GM12891 (cell line): ENCODE measurements around the gene MYL9.

Source experiments
- PAX5 ChIP-seq: IDR thresholded peaks from 2 replicates; pipeline ENCODE4 v1.6.1; 2011; ENCODE audit warnings: low read length, moderate library complexity, mild to moderate bottlenecking; ENCODE audit not compliant: insufficient read depth, severe bottlenecking
- POLR2A ChIP-seq: IDR thresholded peaks from 2 replicates; pipeline ENCODE4 v1.6.1; 2011; ENCODE audit warnings: low read depth, low read length, control low read depth
- POLR2AphosphoS5 ChIP-seq: IDR thresholded peaks from 2 replicates; pipeline ENCODE4 v1.6.1; 2011; ENCODE audit warnings: low read depth, low read length, control low read depth
- POU2F2 ChIP-seq: IDR thresholded peaks from 2 replicates; pipeline ENCODE4 v1.6.1; 2011; ENCODE audit warnings: low read depth, mild to moderate bottlenecking, control low read depth, low read length, moderate library complexity
- TAF1 ChIP-seq: IDR thresholded peaks from 2 replicates; pipeline ENCODE4 v1.6.1; 2011; ENCODE audit warnings: low read depth, low read length, control low read depth

- TF ChIP-seq POLR2A (0 out of 2 replicates have a peak, but pooled peaks have one; percentile 30), TAF1 (no peak), POLR2AphosphoS5 (peak; percentile 51; the same call in 1 of the 2 replicates), PAX5 (no peak), POU2F2 (no peak)
Measured at GRCh38 chr20:36582322-36582721, 41.0 kb downstream of the MYL9 start.
